ENCODE results near the gene CCSAP.
A peak's percentile ranks its signal among the peaks of the same experiment; 100 is the strongest.

Gene CCSAP

DNA sequence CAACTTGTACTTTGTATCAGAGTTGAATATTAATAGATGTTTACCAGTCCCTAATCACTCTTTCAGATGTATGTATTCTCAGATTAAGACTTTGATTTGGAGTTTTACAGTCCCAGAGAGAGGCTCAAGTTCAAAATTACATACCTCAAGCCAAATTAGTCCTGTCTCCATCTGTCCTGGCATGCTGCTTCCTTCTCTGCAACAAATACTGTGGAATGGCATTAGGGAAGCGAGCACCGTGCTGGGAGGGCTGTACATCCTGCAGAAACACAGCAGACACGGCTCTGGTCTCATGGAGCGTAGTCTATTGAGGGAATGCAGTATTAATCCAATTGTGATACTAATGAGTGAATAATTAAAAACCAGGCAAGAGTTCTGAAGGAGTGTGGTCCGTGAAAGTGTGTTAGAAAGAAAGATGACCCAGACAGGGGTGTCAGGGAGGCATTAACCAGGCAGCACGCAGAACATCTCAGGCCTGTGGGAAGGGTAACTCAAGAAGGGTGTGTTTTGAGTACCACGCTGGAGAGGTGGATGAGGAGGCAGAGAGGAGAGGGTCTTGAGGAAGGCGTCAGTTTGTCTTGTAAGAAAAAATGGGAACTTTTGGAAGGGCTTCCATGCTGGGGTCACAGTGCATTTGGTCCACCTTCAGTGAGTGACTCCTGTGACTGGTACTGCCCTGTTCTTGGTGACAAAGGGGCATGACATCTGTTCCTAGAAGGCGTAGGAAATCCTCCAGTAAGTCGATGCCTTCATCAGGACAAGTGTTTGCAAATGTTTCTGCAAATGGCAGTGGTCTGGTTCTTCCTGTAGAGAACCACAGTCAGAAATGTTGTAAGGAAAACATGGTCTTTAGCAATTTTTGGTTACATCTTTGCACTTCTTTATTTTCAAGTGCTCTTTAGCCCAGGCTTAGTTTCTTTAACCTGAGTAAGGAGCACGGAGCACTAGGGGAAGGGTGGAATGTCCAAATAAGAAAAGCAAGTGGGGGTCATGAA is 70.4 kb downstream of the CCSAP start:
- TF ChIP-seq, protein P1, sequence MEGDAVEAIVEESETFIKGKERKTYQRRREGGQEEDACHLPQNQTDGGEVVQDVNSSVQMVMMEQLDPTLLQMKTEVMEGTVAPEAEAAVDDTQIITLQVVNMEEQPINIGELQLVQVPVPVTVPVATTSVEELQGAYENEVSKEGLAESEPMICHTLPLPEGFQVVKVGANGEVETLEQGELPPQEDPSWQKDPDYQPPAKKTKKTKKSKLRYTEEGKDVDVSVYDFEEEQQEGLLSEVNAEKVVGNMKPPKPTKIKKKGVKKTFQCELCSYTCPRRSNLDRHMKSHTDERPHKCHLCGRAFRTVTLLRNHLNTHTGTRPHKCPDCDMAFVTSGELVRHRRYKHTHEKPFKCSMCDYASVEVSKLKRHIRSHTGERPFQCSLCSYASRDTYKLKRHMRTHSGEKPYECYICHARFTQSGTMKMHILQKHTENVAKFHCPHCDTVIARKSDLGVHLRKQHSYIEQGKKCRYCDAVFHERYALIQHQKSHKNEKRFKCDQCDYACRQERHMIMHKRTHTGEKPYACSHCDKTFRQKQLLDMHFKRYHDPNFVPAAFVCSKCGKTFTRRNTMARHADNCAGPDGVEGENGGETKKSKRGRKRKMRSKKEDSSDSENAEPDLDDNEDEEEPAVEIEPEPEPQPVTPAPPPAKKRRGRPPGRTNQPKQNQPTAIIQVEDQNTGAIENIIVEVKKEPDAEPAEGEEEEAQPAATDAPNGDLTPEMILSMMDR (IDR thresholded peaks at IDR 0.05; ENCODE audit: extremely low read depth, insufficient read depth, missing control alignments), result no peak
- DNase-seq (ENCODE audit: low spot score), result no peak
- in situ Hi-C loops (cut with MboI; ENCODE audit: low pct_unique_long_range_greater_than_20kb, low sequenced_read_pairs, unreplicated experiment), result loop anchor here (25.0 kb wide), 1 partner anchor 1040 kb away; no protein-coding TSS in a partner anchor

DNA sequence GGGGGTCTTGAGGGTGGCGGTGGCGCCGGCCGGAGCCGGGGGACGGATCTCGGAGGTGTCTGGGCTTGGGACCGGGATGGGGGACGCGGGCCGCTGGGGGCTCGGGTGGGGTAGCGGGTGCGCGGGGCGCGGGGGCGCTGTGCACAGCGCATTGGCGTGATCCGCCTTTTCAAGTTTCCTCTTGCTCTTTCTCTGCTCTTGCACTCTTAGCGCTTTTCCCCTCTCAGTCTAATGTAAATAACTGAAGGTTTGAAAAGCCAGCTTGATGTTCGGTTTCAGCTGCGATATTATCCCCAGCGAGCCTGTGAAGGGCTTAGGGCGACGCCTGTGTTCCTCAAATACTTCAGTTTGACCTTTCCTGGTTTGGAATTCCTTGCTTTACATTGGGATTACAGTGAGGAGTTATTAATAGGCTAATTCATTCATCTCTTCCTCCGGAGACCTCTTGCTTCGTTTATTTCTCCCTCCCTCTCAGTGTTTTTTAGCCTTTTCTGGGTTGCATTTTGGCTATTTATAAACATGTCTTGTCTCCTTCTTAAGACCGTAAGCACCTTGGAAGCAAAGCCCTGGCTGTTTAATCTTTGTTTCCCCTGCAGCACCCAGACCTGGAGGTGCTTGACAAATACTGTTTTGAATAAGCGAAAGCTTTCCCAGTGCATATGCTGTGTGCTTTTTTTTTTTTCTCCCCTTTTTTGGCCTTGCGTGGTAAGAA is 71.2 kb downstream of the CCSAP start:
- in situ Hi-C loops (cut with MboI; ENCODE audit: low pct_unique_long_range_greater_than_20kb, low sequenced_read_pairs, unreplicated experiment), result loop anchor here (25.0 kb wide), 1 partner anchor 1041 kb away; no protein-coding TSS in a partner anchor
- DNase-seq (ENCODE audit: low spot score), result peak; percentile 52
- TF ChIP-seq, protein P1 (IDR thresholded peaks at IDR 0.05; ENCODE audit: extremely low read depth, insufficient read depth, missing control alignments), result no peak

All from GM13977 (cell line).